ENCODE measurements around the gene TEPSIN.

DNA sequence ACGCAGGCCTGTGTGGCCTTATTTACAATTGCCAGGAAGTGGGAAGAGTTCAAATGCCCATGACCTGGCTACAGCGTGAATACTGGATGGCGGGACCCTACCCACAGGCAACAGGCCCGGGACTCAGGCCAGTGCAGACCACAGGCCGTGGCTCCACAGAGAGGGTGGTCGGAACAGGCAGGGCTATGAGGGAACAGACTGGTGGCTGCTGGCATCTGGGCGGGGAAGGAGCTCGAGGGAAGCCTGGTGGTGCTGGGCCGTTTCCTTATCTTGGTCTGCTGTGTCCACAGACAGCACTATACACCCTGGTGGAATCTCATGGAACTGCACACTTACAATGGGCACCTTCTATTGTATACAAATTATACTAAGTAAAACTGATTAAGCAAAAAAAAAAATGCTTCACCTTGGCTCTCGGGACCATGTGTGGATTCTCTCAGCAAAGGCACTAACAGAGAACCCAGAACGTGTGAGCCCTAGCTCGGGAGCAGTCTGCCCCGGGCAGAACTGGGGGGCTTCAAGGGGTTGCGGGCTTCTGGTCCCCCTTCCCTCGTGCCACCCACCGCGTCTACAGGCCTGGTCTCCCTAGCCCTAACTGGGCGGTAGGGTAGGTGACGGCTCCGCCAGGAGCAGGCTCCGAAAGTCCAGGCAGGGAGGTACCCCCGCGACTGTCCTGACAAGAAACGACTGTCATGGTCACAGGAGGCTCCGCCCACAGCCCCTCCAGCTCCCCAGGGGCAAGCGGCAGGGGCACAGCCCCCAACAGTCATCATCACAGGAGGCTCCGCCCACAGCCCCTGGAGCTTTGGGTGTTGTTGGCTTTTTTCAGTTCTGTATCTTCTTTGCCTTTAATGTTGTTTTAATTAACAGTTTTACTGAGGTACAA is 37.9 kb downstream of the TEPSIN start:
- TF ChIP-seq POLR2AphosphoS5 (IDR thresholded peaks at IDR 0.05; ENCODE audit: low read depth) (no peak), CTCF (IDR thresholded peaks at IDR 0.05; ENCODE audit: insufficient read depth, low read length) (peak; percentile 65)
- TF ChIP-seq, protein P1, sequence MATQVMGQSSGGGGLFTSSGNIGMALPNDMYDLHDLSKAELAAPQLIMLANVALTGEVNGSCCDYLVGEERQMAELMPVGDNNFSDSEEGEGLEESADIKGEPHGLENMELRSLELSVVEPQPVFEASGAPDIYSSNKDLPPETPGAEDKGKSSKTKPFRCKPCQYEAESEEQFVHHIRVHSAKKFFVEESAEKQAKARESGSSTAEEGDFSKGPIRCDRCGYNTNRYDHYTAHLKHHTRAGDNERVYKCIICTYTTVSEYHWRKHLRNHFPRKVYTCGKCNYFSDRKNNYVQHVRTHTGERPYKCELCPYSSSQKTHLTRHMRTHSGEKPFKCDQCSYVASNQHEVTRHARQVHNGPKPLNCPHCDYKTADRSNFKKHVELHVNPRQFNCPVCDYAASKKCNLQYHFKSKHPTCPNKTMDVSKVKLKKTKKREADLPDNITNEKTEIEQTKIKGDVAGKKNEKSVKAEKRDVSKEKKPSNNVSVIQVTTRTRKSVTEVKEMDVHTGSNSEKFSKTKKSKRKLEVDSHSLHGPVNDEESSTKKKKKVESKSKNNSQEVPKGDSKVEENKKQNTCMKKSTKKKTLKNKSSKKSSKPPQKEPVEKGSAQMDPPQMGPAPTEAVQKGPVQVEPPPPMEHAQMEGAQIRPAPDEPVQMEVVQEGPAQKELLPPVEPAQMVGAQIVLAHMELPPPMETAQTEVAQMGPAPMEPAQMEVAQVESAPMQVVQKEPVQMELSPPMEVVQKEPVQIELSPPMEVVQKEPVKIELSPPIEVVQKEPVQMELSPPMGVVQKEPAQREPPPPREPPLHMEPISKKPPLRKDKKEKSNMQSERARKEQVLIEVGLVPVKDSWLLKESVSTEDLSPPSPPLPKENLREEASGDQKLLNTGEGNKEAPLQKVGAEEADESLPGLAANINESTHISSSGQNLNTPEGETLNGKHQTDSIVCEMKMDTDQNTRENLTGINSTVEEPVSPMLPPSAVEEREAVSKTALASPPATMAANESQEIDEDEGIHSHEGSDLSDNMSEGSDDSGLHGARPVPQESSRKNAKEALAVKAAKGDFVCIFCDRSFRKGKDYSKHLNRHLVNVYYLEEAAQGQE (IDR thresholded peaks at IDR 0.05; ENCODE audit: insufficient replicate concordance, low read depth) = no peak
